PC-9 (cell line): ENCODE results near the gene ENTHD1. TPM values are rescaled to one million over a fixed set of nuclear protein-coding genes. Genes with fewer than 3 reads are reported as not detected.

ENCODE experiments used
- BruUV-seq: library from RNA; stranded (reverse); fragments of 400-500 nt; replicated peaks from 2 replicates; lab custom pipeline; 2021; lab: Mats Ljungman, UMichigan
- CTCF ChIA-PET: fragments of 300-600 bp; sonication (Branson Sonifier 250); formaldehyde crosslinking; loops from one replicate; lab custom pipeline; 2022; ENCODE audit warnings: antibody characterized with exemption; lab: Charles Lee
- POLR2A ChIA-PET: fragments of 300-600 bp; sonication (Branson Sonifier 250); formaldehyde crosslinking; loops from one replicate; lab custom pipeline; 2022; ENCODE audit warnings: antibody characterized with exemption; ENCODE audit not compliant: unreplicated experiment; lab: Charles Lee
- DNase-seq, 2 experiments: peaks; one replicate each; pipeline versions ENCODE4 v3.0.0 to v3.0.0-alpha.2; 2015 to 2022; ENCODE audit warnings: mixed read lengths in 1 of 2
- H2AFZ ChIP-seq: fragments of 200-600 bp; sonication (generic); 2 replicates; pipeline ENCODE4 v1.8.1; 2017; ENCODE audit warnings: antibody characterized with exemption
- H3F3A ChIP-seq: fragments of 200-600 bp; sonication (generic); 2 replicates; pipeline ENCODE4 v1.8.1; 2017; ENCODE audit warnings: antibody characterized with exemption, mild to moderate bottlenecking, low read depth; ENCODE audit not compliant: insufficient read depth
- H3K27ac ChIP-seq: fragments of 200-600 bp; sonication (generic); 2 replicates; pipeline ENCODE4 v1.6.1; 2016; ENCODE audit warnings: mixed run types
- H3K27me3 ChIP-seq: fragments of 200-600 bp; sonication (generic); 2 replicates; pipeline ENCODE4 v1.6.1; 2016; ENCODE audit warnings: low read depth, mixed run types; ENCODE audit not compliant: insufficient read depth
- H3K36me3 ChIP-seq: fragments of 200-600 bp; sonication (generic); 2 replicates; pipeline ENCODE4 v1.6.1; 2016; ENCODE audit warnings: low read depth, mixed run types
- H3K4me1 ChIP-seq: fragments of 200-600 bp; sonication (generic); replicated peaks from 2 replicates; pipeline ENCODE4 v1.6.1; 2016; ENCODE audit warnings: mixed run types; ENCODE audit not compliant: insufficient read depth
- H3K4me2 ChIP-seq: fragments of 200-600 bp; sonication (generic); 2 replicates; pipeline ENCODE4 v1.6.1; 2017; ENCODE audit warnings: mixed run types
- H3K4me3 ChIP-seq: fragments of 200-600 bp; sonication (generic); 2 replicates; pipeline ENCODE4 v1.6.1; 2016; ENCODE audit warnings: mixed run types
- H3K79me2 ChIP-seq: fragments of 200-600 bp; sonication (generic); 2 replicates; pipeline ENCODE4 v1.6.1; 2017; ENCODE audit warnings: low read depth, mixed run types
- H3K9me2 ChIP-seq: fragments of 200-600 bp; sonication (generic); 2 replicates; pipeline ENCODE4 v1.8.1; 2017; ENCODE audit warnings: mild to moderate bottlenecking; ENCODE audit not compliant: insufficient read depth
- H3K9me3 ChIP-seq: fragments of 200-600 bp; sonication (generic); 2 replicates; pipeline ENCODE4 v1.8.1; 2016; ENCODE audit warnings: low read depth; ENCODE audit not compliant: insufficient read depth
- H4K20me1 ChIP-seq: fragments of 200-600 bp; sonication (generic); 2 replicates; pipeline ENCODE4 v1.8.1; 2017; ENCODE audit not compliant: insufficient read depth
- CTCF ChIP-seq: fragments of 200-600 bp; sonication (generic); conservative IDR thresholded peaks from 2 replicates; pipeline ENCODE4 v1.6.1; 2017; ENCODE audit warnings: mixed run types, antibody characterized with exemption, mild to moderate bottlenecking, moderate library complexity
- EZH2 ChIP-seq: fragments of 200-600 bp; sonication (generic); IDR thresholded peaks from 2 replicates; pipeline ENCODE4 v1.8.0; 2017; ENCODE audit warnings: antibody characterized with exemption, low read depth
- intact Hi-C: fragments of 100-400 bp; cut with micrococcal nuclease; formaldehyde crosslinking; loops from one replicate; pipeline ENCODE4 v1.10.0; 2022; ENCODE audit not compliant: unreplicated experiment
- total RNA-seq: library from RNA; stranded (reverse); gene quantifications from 2 replicates; pipeline ENCODE4 v1.2.3, GENCODE V29; 2021

ENTHD1 gene
- total RNA-seq, 1 experiment from 2014 or later, result not detected

- POLR2A ChIA-PET, result no interaction called here
- H3K27me3 ChIP-seq, result peaks cover 49% of the 10 kb centered on the region
- CTCF ChIA-PET, result no interaction called here
- no peaks in the 10 kb centered on the region for H3K9me2 ChIP-seq
- H3K4me3 ChIP-seq, result no peak overlapping the region
- H2AFZ ChIP-seq, result no peak overlapping the region
- H3K9me3 ChIP-seq, result no peaks in the 10 kb centered on the region
- intact Hi-C loops, result no loop called here
- no peak overlapping the region for H3K27ac ChIP-seq
- H3K36me3 ChIP-seq, result no peaks in the 10 kb centered on the region
- no peaks in the 10 kb centered on the region for H3K79me2 ChIP-seq
- H3K4me1 ChIP-seq, result no peaks in the 10 kb centered on the region
- H3K4me2 ChIP-seq, result no peak overlapping the region
- no peak for TF ChIP-seq EZH2
- no peak for TF ChIP-seq CTCF
- BruUV-seq, result no TSS peak
- DNase-seq, result no peak
- no peaks in the 10 kb centered on the region for H3F3A ChIP-seq
- H4K20me1 ChIP-seq, result no peaks in the 10 kb centered on the region
Observed at GRCh38 chr22:39785232-39785631, 108.3 kb downstream of the ENTHD1 start.

- Histone ChIP-seq H3K36me3 (no peaks in the 10 kb centered on the region), H3K4me2 (no peak overlapping the region), H3K9me2 (no peaks in the 10 kb centered on the region), H4K20me1 (no peaks in the 10 kb centered on the region), H3K4me1 (peaks cover 12% of the 10 kb centered on the region), H3K27ac (no peak overlapping the region), H3K4me3 (no peak overlapping the region), H3K79me2 (no peaks in the 10 kb centered on the region), H2AFZ (no peak overlapping the region), H3F3A (peaks cover 3% of the 10 kb centered on the region; the same call in 1 of the 2 replicates), H3K9me3 (no peaks in the 10 kb centered on the region; the same call in 1 of the 2 replicates), H3K27me3 (peaks cover 15% of the 10 kb centered on the region; the same call in 1 of the 2 replicates)
- CTCF ChIA-PET, result no interaction called here
- no peak for DNase-seq
- POLR2A ChIA-PET, result no interaction called here
- intact Hi-C loops, result no loop called here
- no TSS peak for BruUV-seq
- no peak for TF ChIP-seq CTCF
Observed at GRCh38 chr22:39777716-39778454, 115.7 kb downstream of the ENTHD1 start.

- Histone ChIP-seq H3K36me3 (no peaks in the 10 kb centered on the region), H3K9me2 (no peaks in the 10 kb centered on the region), H3K27ac (no peak overlapping the region), H3K4me1 (peaks cover 12% of the 10 kb centered on the region), H3K9me3 (no peaks in the 10 kb centered on the region; the same call in 1 of the 2 replicates), H3K27me3 (peaks cover 9% of the 10 kb centered on the region; the same call in 1 of the 2 replicates), H3F3A (peaks cover 3% of the 10 kb centered on the region; the same call in 1 of the 2 replicates), H3K4me3 (no peak overlapping the region), H2AFZ (no peak overlapping the region), H4K20me1 (no peaks in the 10 kb centered on the region), H3K79me2 (no peaks in the 10 kb centered on the region), H3K4me2 (no peak overlapping the region)
- CTCF ChIA-PET, result no interaction called here
- no TSS peak for BruUV-seq
- no peak for DNase-seq
- intact Hi-C loops, result no loop called here
- POLR2A ChIA-PET, result interaction anchor here (0.6 kb wide), 1 partner anchor 42 kb away, joined by 3 read pairs; no protein-coding TSS in a partner anchor
- TF ChIP-seq EZH2, result no peak
- TF ChIP-seq CTCF, result no peak
Observed at GRCh38 chr22:39776295-39777009, 117.1 kb downstream of the ENTHD1 start.
